ENCODE results near the gene CORIN. TPM values are rescaled to one million over a fixed set of nuclear protein-coding genes. Genes with fewer than 3 reads are reported as not detected.

Gene CORIN
- polyA plus RNA-seq, 3 donors = 0.01 TPM; not detected in 2

GRCh38 chr4:47662975-47663374 lies 174.9 kb downstream of the CORIN start:
- DNase-seq = peak in 1 of 3 donors; percentile 2
- Histone ChIP-seq H3K9me3 (replicated peaks in 1 of 2; ENCODE audit: control insufficient read depth in 1 of 2, insufficient read depth in 1 of 2, low read length in 2 of 2) (no peaks in the 10 kb centered on the region), H3K79me2 (ENCODE audit: insufficient read depth, low read length) (no peaks in the 10 kb centered on the region), H3K36me3 (replicated peaks in 1 of 2; ENCODE audit: control insufficient read depth in 1 of 2, insufficient read depth in 2 of 2, low read length in 2 of 2) (no peaks in the 10 kb centered on the region), H4K20me1 (ENCODE audit: insufficient read depth, low read length) (no peaks in the 10 kb centered on the region), H3K9ac (ENCODE audit: insufficient read depth, low read length, poor library complexity, severe bottlenecking) (no peak overlapping the region), H3K27ac (ENCODE audit: low read depth in 1 of 2, low read length in 2 of 2) (no peak overlapping the region), H3K27me3 (ENCODE audit: control insufficient read depth in 2 of 2, insufficient read depth in 2 of 2, low read length in 2 of 2) (no peaks in the 10 kb centered on the region), H3K4me2 (replicated peaks; ENCODE audit: extremely low read depth, low read length, poor library complexity, severe bottlenecking) (no peak overlapping the region), H3K4me3 (replicated peaks in 1 of 3; ENCODE audit: low read depth in 2 of 3, low read length in 3 of 3) (no peak overlapping the region), H3K4me1 (ENCODE audit: control insufficient read depth in 1 of 2, insufficient read depth in 2 of 2, low read length in 2 of 2) (no peaks in the 10 kb centered on the region), H2AFZ (ENCODE audit: insufficient read depth, low read depth, low read length, poor library complexity, severe bottlenecking) (no peak overlapping the region)
- H3K9me3 Mint-ChIP-seq = peaks cover 0 to 2% (median 0%) of the 10 kb centered on the region in 7 donors
- H3K4me3 Mint-ChIP-seq = no peak overlapping the region
- no peak overlapping the region for H3K27ac Mint-ChIP-seq
- no peaks in the 10 kb centered on the region for H3K36me3 Mint-ChIP-seq
- H3K27me3 Mint-ChIP-seq (ENCODE audit: low read depth in 3 of 3) = peaks cover 0 to 2% (median 1%) of the 10 kb centered on the region in 3 donors
- TF ChIP-seq, protein P1, sequence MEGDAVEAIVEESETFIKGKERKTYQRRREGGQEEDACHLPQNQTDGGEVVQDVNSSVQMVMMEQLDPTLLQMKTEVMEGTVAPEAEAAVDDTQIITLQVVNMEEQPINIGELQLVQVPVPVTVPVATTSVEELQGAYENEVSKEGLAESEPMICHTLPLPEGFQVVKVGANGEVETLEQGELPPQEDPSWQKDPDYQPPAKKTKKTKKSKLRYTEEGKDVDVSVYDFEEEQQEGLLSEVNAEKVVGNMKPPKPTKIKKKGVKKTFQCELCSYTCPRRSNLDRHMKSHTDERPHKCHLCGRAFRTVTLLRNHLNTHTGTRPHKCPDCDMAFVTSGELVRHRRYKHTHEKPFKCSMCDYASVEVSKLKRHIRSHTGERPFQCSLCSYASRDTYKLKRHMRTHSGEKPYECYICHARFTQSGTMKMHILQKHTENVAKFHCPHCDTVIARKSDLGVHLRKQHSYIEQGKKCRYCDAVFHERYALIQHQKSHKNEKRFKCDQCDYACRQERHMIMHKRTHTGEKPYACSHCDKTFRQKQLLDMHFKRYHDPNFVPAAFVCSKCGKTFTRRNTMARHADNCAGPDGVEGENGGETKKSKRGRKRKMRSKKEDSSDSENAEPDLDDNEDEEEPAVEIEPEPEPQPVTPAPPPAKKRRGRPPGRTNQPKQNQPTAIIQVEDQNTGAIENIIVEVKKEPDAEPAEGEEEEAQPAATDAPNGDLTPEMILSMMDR (IDR thresholded peaks at IDR 0.05) = peak; percentile 43
- intact Hi-C loops (cut with micrococcal nuclease) = no loop called here
- H3K4me1 Mint-ChIP-seq = peaks cover 2% of the 10 kb centered on the region
- WGBS (ENCODE audit: insufficient coverage) = no CpG with 5 or more reads among the region's 3 CpGs

- H3K9me3 ChIP-seq (replicated peaks in 1 of 2; ENCODE audit: control insufficient read depth in 1 of 2, insufficient read depth in 1 of 2, low read length in 2 of 2) = peaks cover 0 to 4% of the 10 kb centered on the region in 2 donors
- H3K4me3 ChIP-seq (replicated peaks in 1 of 3; ENCODE audit: low read depth in 2 of 3, low read length in 3 of 3) = no peak overlapping the region
- peaks cover 0 to 3% (median 2%) of the 10 kb centered on the region in 3 donors for H3K27me3 Mint-ChIP-seq (ENCODE audit: low read depth in 3 of 3)
- no peaks in the 10 kb centered on the region for H3K79me2 ChIP-seq (ENCODE audit: insufficient read depth, low read length)
- H3K4me1 Mint-ChIP-seq = peaks cover 2% of the 10 kb centered on the region
- TF ChIP-seq, protein P1 (IDR thresholded peaks at IDR 0.05) = no peak
- no peak overlapping the region for H3K4me3 Mint-ChIP-seq
- no peaks in the 10 kb centered on the region for H3K36me3 Mint-ChIP-seq
- peaks cover 0 to 3% (median 2%) of the 10 kb centered on the region in 7 donors for H3K9me3 Mint-ChIP-seq
- H3K27ac Mint-ChIP-seq = no peak overlapping the region
- no peaks in the 10 kb centered on the region for H4K20me1 ChIP-seq (ENCODE audit: insufficient read depth, low read length)
- no peak overlapping the region for H2AFZ ChIP-seq (ENCODE audit: insufficient read depth, low read depth, low read length, poor library complexity, severe bottlenecking)
- no peaks in the 10 kb centered on the region for H3K36me3 ChIP-seq (replicated peaks in 1 of 2; ENCODE audit: control insufficient read depth in 1 of 2, insufficient read depth in 2 of 2, low read length in 2 of 2)
- H3K4me2 ChIP-seq (replicated peaks; ENCODE audit: extremely low read depth, low read length, poor library complexity, severe bottlenecking) = no peak overlapping the region
- intact Hi-C loops (cut with micrococcal nuclease) = no loop called here
- no CpG with 5 or more reads among the region's 1 CpG for WGBS (ENCODE audit: insufficient coverage)
- H3K4me1 ChIP-seq (ENCODE audit: control insufficient read depth in 1 of 2, insufficient read depth in 2 of 2, low read length in 2 of 2) = no peaks in the 10 kb centered on the region
- H3K27ac ChIP-seq (ENCODE audit: low read depth in 1 of 2, low read length in 2 of 2) = no peak overlapping the region
- H3K9ac ChIP-seq (ENCODE audit: insufficient read depth, low read length, poor library complexity, severe bottlenecking) = no peak overlapping the region
- H3K27me3 ChIP-seq (ENCODE audit: control insufficient read depth in 2 of 2, insufficient read depth in 2 of 2, low read length in 2 of 2) = no peaks in the 10 kb centered on the region
- DNase-seq = no peak
Observed at GRCh38 chr4:47661741-47662140, 176.1 kb downstream of the CORIN start.
